HepG2 (cell line): ENCODE measurements around the gene ALDH18A1. TPM values are rescaled to one million over a fixed set of nuclear protein-coding genes. Genes with fewer than 3 reads are reported as not detected.
A peak's percentile ranks its signal among the peaks of the same experiment; 100 is the strongest.

ENCODE experiments used
- ATAC-seq: fragments of 200-7000 bp; cut with Tn5 transposase; 3 replicates; pipeline ENCODE4 v1.9.1; 2020; ENCODE audit warnings: mild to moderate bottlenecking, moderate library complexity
- BruUV-seq: library from RNA; stranded (reverse); fragments of 400-500 nt; replicated peaks from 2 replicates; lab custom pipeline; 2021; lab: Mats Ljungman, UMichigan
- CTCF ChIA-PET: fragments of 300-600 bp; formaldehyde crosslinking; extraction: SDS; loops from one replicate; lab custom pipeline; 2021; ENCODE audit warnings: low total read pairs, inconsistent platforms, low intra/inter-chr PET ratio; lab: Yijun Ruan, JAX
- POLR2A ChIA-PET: fragments of 350-600 bp; sonication (Branson Sonifier 250); formaldehyde crosslinking; loops from one replicate; lab custom pipeline; 2020; ENCODE audit warnings: antibody characterized with exemption, inconsistent platforms; lab: Yijun Ruan, JAX
- DNase-seq: peaks from one replicate; pipeline ENCODE4 v3.0.0-alpha.2; 2015; ENCODE audit warnings: low spot score
- FAIRE-seq: peaks from 3 replicates; lab custom pipeline; 2011; peaks lifted over from hg19 to GRCh38; lab: Jason Lieb, UNC
- H2AFZ ChIP-seq: one replicate; pipeline ENCODE4 v1.6.1; 2011; ENCODE audit warnings: low read length, inconsistent platforms
- H3K27ac ChIP-seq: fragments of 300-600 bp; 3 replicates; pipeline ENCODE4 v1.8.0; 2011; ENCODE audit warnings: mixed run types, mild to moderate bottlenecking, mixed read lengths, low read length, inconsistent platforms; ENCODE audit not compliant: insufficient read depth; ENCODE audit errors: extremely low read length
- H3K27me3 ChIP-seq, 2 experiments: fragments of 200-600 bp in 1 of 2; 2 replicates in 1 of 2; 3 replicates in 1 of 2; pipeline versions ENCODE4 v1.6.0 to v1.8.0; 2011; ENCODE audit warnings: low read length in 2 of 2, mild to moderate bottlenecking in 2 of 2, moderate library complexity in 2 of 2, inconsistent platforms in 1 of 2; ENCODE audit not compliant: insufficient read depth in 2 of 2, control insufficient read depth in 1 of 2
- H3K36me3 ChIP-seq, 2 experiments: fragments of 200-600 bp in 1 of 2; replicated peaks in 1 of 2; 2 replicates in 1 of 2; 3 replicates in 1 of 2; pipeline versions ENCODE4 v1.5.1 to v1.8.0; 2011; ENCODE audit warnings: low read length in 2 of 2, inconsistent platforms in 1 of 2; ENCODE audit not compliant: insufficient read depth in 2 of 2, control insufficient read depth in 1 of 2
- H3K4me1 ChIP-seq: 2 replicates; pipeline ENCODE4 v1.5.1; 2012; ENCODE audit warnings: low read length, inconsistent platforms; ENCODE audit not compliant: insufficient read depth
- H3K4me2 ChIP-seq: 2 replicates; pipeline ENCODE4 v1.6.0; 2011; ENCODE audit warnings: low read depth, low read length, inconsistent platforms
- H3K4me3 ChIP-seq, 3 experiments: fragments of 200-600 bp in 1 of 3; sonication (generic), shearing (Covaris generic) in 1 of 3; replicated peaks in 1 of 3; 2 replicates each; pipeline ENCODE4 v1.5.1; 2011 to 2016; ENCODE audit warnings: low read length in 3 of 3, inconsistent platforms in 2 of 3, low read depth in 2 of 3, mild to moderate bottlenecking in 2 of 3, control low read depth in 1 of 3, mixed read lengths in 1 of 3; ENCODE audit not compliant: insufficient read depth in 1 of 3
- H3K79me2 ChIP-seq: one replicate; pipeline ENCODE4 v1.6.1; 2011; ENCODE audit warnings: low read length, inconsistent platforms; ENCODE audit not compliant: insufficient read depth
- H3K9ac ChIP-seq: 2 replicates; pipeline ENCODE4 v1.6.0; 2011; ENCODE audit warnings: mild to moderate bottlenecking, low read depth, low read length, inconsistent platforms; ENCODE audit not compliant: insufficient read depth
- H3K9me3 ChIP-seq: 2 replicates; pipeline ENCODE4 v1.5.1; 2012; ENCODE audit warnings: mild to moderate bottlenecking, low read length
- H4K20me1 ChIP-seq: 2 replicates; pipeline ENCODE4 v1.6.0; 2011; ENCODE audit warnings: inconsistent platforms, mild to moderate bottlenecking, low read length, moderate library complexity; ENCODE audit not compliant: insufficient read depth
- DNMT1 ChIP-seq: sonication (generic); formaldehyde crosslinking; IDR thresholded peaks from 2 replicates; pipeline ENCODE4 v1.5.1; 2020; ENCODE audit warnings: mild to moderate bottlenecking, missing genetic modification reagents
- IKZF4 ChIP-seq: sonication (generic); formaldehyde crosslinking; IDR thresholded peaks from 2 replicates; pipeline ENCODE4 v1.5.1; 2020; ENCODE audit warnings: borderline replicate concordance, mild to moderate bottlenecking, low read depth, missing genetic modification reagents; ENCODE audit errors: not compliant biosample characterization
- NR3C1 ChIP-seq: sonication (generic); formaldehyde crosslinking; IDR thresholded peaks from 2 replicates; pipeline ENCODE4 v1.4.0; 2020; ENCODE audit warnings: missing genetic modification reagents
- SAP130 ChIP-seq: IDR thresholded peaks from 2 replicates; pipeline ENCODE4 v1.6.1; 2016; ENCODE audit warnings: low read depth
- SRSF4 ChIP-seq: fragments of 200-400 bp; formaldehyde crosslinking; IDR thresholded peaks from one replicate; pipeline ENCODE4 v1.6.1; 2018; ENCODE audit warnings: mild to moderate bottlenecking, low read depth, low read length, moderate library complexity; ENCODE audit not compliant: poor library complexity, severe bottlenecking
- TGIF2 ChIP-seq: IDR thresholded peaks from 2 replicates; pipeline ENCODE4 v1.6.1; 2016; ENCODE audit warnings: control low read depth, missing compliant biosample characterization
- TSC22D2 ChIP-seq: sonication (generic); formaldehyde crosslinking; IDR thresholded peaks from 2 replicates; pipeline ENCODE4 v1.5.1; 2020; ENCODE audit warnings: missing genetic modification reagents, mild to moderate bottlenecking, borderline replicate concordance
- ZBED4 ChIP-seq: sonication (generic); formaldehyde crosslinking; IDR thresholded peaks from 2 replicates; pipeline ENCODE4 v1.4.0; 2020; ENCODE audit warnings: missing genetic modification reagents, borderline replicate concordance
- ZFP41 ChIP-seq: sonication (generic); formaldehyde crosslinking; IDR thresholded peaks from 2 replicates; pipeline ENCODE4 v1.4.0; 2020; ENCODE audit warnings: mild to moderate bottlenecking, missing genetic modification reagents, borderline replicate concordance
- ZNF552 ChIP-seq: sonication (generic); formaldehyde crosslinking; IDR thresholded peaks from 2 replicates; pipeline ENCODE4 v1.9.0; 2022; ENCODE audit warnings: missing genetic modification reagents, mild to moderate bottlenecking, borderline replicate concordance
- ZNF652 ChIP-seq: IDR thresholded peaks from 2 replicates; pipeline ENCODE4 v1.6.1; 2016; ENCODE audit warnings: low read depth, borderline replicate concordance
- ZNF790 ChIP-seq: sonication (generic); formaldehyde crosslinking; IDR thresholded peaks from 2 replicates; pipeline ENCODE4 v1.8.0; 2022; ENCODE audit warnings: missing genetic modification reagents, mild to moderate bottlenecking, borderline replicate concordance
- WGBS: methylation state at CpG from one replicate; pipeline ENCODE4 v1.1.6; 2017; ENCODE audit warnings: low lambda C conversion rate; 5-methylcytosine and 5-hydroxymethylcytosine counted together
- in situ Hi-C: cut with HindIII; loops from 2 replicates; pipeline ENCODE4 v1.10.0; 2017; ENCODE audit warnings: low pct_unique_long_range_greater_than_20kb; ENCODE audit not compliant: extremely low pct_ligation_motif_present
- intact Hi-C: fragments of 100-400 bp; cut with micrococcal nuclease; formaldehyde crosslinking; loops from one replicate; pipeline ENCODE4 v1.10.0; 2022; ENCODE audit not compliant: unreplicated experiment
- polyA plus RNA-seq, 8 experiments: library from polyadenylated mRNA; depleted of rRNA in 3 of 8; stranded (reverse) in 7 of 8; unstranded in 1 of 8; fragments of >200 nt; fragmentation: Illumina TruSeq in 4 of 8; extraction: Trizol in 4 of 8; gene quantifications; 2 replicates each; pipeline versions ENCODE4 v1.2.1 to v1.2.3, GENCODE V29; 2011 to 2016; ENCODE audit warnings: low read depth in 4 of 8, missing spikeins in 1 of 8, mixed read lengths in 1 of 8; ENCODE audit not compliant: insufficient read depth in 1 of 8
- total RNA-seq, 5 experiments: library from RNA; depleted of rRNA; stranded (reverse); fragments of >200 nt; fragmentation: Illumina TruSeq; extraction: Trizol; gene quantifications; 2 replicates each; pipeline ENCODE4 v1.2.3, GENCODE V29; 2016; ENCODE audit warnings: low read depth in 1 of 5
- TF ChIP-seq, protein P1 (sequence below): sonication (generic); formaldehyde crosslinking; IDR thresholded peaks from 2 replicates; pipeline ENCODE4 v1.5.0; 2020; ENCODE audit warnings: mild to moderate bottlenecking, missing genetic modification reagents

The ALDH18A1 gene
- total and polyA plus RNA-seq, 2 of the 13 experiments (the other 11 are each of a cell fraction or from before 2014, with no cell fraction given): 180 to 263 TPM

DNA sequence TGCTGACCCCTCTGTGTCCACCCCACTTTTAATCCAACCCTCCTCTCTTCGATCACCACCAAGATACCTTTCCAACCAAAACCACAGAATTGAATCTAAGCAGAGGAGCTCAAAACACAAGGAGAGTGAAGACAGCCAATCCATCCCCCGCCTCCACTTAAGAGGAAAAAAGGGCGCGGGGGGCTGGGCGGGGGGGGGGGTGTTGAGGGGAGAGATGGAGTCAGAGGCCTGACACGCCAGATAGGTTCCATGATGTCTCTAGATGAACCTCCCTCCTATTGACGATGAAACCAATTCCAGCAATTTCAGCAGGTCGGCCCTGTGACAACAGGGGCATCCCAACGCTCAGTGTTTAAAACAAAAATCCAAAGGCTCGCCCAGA is 96.6 kb downstream of the ALDH18A1 start:
- peak overlapping the region; percentile 82 to 98 (median 91) for H3K4me3 ChIP-seq

GRCh38 chr10:95559471-95559870 is 97.0 kb downstream of the ALDH18A1 start:
- in situ Hi-C loops (loop anchor here (25.0 kb wide), 1 partner anchor 122 kb away; no protein-coding TSS in a partner anchor), intact Hi-C loops (no loop called here)
- peaks cover 84% of the 10 kb centered on the region for H3K4me1 ChIP-seq
- CTCF ChIA-PET: no interaction called here
- no peaks in the 10 kb centered on the region; a peak in 1 of 5 replicates for H3K27me3 ChIP-seq
- ATAC-seq (no peak), DNase-seq (no peak), FAIRE-seq (no peak)
- H3K4me2 ChIP-seq: peak overlapping the region; percentile 99
- no peak overlapping the region for H2AFZ ChIP-seq
- peaks cover 0 to 2% of the 10 kb centered on the region in 2 experiments; a peak in 1 of 5 replicates for H3K36me3 ChIP-seq
- peaks cover 57% of the 10 kb centered on the region for H3K79me2 ChIP-seq
- H3K9ac ChIP-seq: peak overlapping the region; percentile 27; the same call in 1 of the 2 replicates
- peak overlapping the region; percentile 33 to 91 (median 82) for H3K4me3 ChIP-seq
- BruUV-seq: no TSS peak
- H3K27ac ChIP-seq: no peak overlapping the region
- WGBS: 61% methylated on average over 4 of the region's 4 CpGs
- H4K20me1 ChIP-seq: no peaks in the 10 kb centered on the region; the same call in 1 of the 2 replicates
- H3K9me3 ChIP-seq: no peaks in the 10 kb centered on the region
- POLR2A ChIA-PET: interaction anchor here (1.4 kb wide), 1 partner anchor 58 kb away, joined by 3 read pairs; no protein-coding TSS in a partner anchor
- TF ChIP-seq ZBED4 (CRISPR knock-in tag) (no peak), SAP130 (CRISPR knock-in tag) (0 out of 2 replicates have a peak, but pooled peaks have one; percentile 8), NR3C1 (CRISPR knock-in tag) (no peak), ZFP41 (no peak), TSC22D2 (CRISPR knock-in tag) (0 out of 2 replicates have a peak, but pooled peaks have one; percentile 20), ZNF552 (CRISPR knock-in tag) (no peak)
- TF ChIP-seq, protein P1, sequence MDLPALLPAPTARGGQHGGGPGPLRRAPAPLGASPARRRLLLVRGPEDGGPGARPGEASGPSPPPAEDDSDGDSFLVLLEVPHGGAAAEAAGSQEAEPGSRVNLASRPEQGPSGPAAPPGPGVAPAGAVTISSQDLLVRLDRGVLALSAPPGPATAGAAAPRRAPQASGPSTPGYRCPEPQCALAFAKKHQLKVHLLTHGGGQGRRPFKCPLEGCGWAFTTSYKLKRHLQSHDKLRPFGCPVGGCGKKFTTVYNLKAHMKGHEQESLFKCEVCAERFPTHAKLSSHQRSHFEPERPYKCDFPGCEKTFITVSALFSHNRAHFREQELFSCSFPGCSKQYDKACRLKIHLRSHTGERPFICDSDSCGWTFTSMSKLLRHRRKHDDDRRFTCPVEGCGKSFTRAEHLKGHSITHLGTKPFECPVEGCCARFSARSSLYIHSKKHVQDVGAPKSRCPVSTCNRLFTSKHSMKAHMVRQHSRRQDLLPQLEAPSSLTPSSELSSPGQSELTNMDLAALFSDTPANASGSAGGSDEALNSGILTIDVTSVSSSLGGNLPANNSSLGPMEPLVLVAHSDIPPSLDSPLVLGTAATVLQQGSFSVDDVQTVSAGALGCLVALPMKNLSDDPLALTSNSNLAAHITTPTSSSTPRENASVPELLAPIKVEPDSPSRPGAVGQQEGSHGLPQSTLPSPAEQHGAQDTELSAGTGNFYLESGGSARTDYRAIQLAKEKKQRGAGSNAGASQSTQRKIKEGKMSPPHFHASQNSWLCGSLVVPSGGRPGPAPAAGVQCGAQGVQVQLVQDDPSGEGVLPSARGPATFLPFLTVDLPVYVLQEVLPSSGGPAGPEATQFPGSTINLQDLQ (CRISPR knock-in tag): no peak

More for the DNA sequence above, 96.6 kb downstream of the ALDH18A1 start:
- DNase-seq (no peak), FAIRE-seq (no peak), ATAC-seq (no peak)
- POLR2A ChIA-PET: interaction anchor here (1.4 kb wide), 1 partner anchor 58 kb away, joined by 3 read pairs; no protein-coding TSS in a partner anchor
- H3K27ac ChIP-seq: no peak overlapping the region
- H3K9me3 ChIP-seq: no peaks in the 10 kb centered on the region
- no peak overlapping the region for H2AFZ ChIP-seq
- peak overlapping the region; percentile 72; the same call in 1 of the 2 replicates for H3K9ac ChIP-seq
- H3K4me2 ChIP-seq: peak overlapping the region; percentile 99
- WGBS: 72% methylated on average over 10 of the region's 10 CpGs
- peak; percentile 5 for TF ChIP-seq IKZF4 (CRISPR knock-in tag)
- no peak for TF ChIP-seq ZNF790
- no peak for TF ChIP-seq SRSF4
- no peak for TF ChIP-seq TGIF2
- TF ChIP-seq ZNF652 (CRISPR knock-in tag): no peak
- no peak for TF ChIP-seq DNMT1
- H4K20me1 ChIP-seq: no peaks in the 10 kb centered on the region; the same call in 1 of the 2 replicates
- intact Hi-C loops: loop anchor here (2.0 to 5.0 kb wide), 5 partner anchors 42 to 129 kb away; no protein-coding TSS in a partner anchor
- CTCF ChIA-PET: no interaction called here
- H3K79me2 ChIP-seq: peaks cover 56% of the 10 kb centered on the region
- no peaks in the 10 kb centered on the region; a peak in 1 of 5 replicates for H3K27me3 ChIP-seq
- in situ Hi-C loops: loop anchor here (25.0 kb wide), 1 partner anchor 123 kb away; no protein-coding TSS in a partner anchor
- no TSS peak for BruUV-seq
- peaks cover 85% of the 10 kb centered on the region for H3K4me1 ChIP-seq
- H3K36me3 ChIP-seq: peaks cover 0 to 2% of the 10 kb centered on the region in 2 experiments; a peak in 1 of 5 replicates
